ENCODE data around the gene LBHD2.

The LBHD2 gene

DNA sequence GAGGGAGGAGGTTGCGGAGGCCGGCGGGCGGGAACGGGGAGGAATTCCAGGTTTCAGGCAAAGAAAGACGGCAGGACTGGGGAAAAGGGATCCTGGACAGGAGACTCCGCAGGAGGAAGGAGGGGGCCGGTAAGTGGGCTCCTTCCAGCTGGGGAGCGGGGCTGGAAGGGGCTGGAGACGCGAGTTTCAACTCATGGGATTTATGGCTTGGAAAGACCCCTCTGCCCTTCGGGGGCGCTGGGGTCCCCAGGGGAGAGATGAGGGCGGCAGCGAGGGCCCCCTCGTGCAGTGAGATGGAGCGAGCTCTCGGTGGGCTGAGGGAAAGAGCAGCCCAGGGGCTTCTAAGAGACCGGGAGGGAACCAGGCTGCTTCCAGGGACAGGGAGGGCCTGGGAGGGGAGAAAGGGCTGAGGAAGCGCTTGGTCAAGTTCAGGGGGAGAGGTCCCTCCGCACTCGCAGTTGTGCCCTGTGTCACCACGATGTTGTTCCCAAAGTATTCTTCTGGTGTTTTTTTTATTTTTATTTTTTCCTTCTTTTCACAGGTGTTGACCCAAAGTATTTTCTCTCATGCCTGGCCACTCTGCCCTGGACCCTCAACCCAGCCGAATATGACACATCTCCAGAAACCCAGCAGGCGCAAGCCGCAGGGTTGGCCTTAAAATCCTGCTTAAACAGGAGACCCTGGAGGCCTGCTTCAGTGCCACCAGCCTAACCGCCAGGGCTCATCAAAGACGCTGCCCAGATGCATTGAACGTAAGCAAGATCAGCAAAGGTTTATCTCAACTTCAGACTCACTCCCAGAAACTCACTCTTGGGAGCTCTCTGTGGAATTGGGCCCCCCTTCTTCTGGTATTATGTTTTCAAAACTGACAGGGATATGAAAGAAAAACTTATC is 55.4 kb downstream of the LBHD2 start:
- Histone ChIP-seq H3K9me3 (ENCODE audit: control insufficient read depth in 1 of 2, low read length in 2 of 2) (no peaks in the 10 kb centered on the region), H3K4me1 (ENCODE audit: control insufficient read depth in 1 of 2, insufficient read depth in 2 of 2, low read length in 2 of 2) (peaks cover 3 to 20% of the 10 kb centered on the region in 2 donors), H3K4me3 (ENCODE audit: low read depth in 1 of 2, low read length in 2 of 2) (peak overlapping the region in 1 of 2 donors; percentile 38), H3K36me3 (ENCODE audit: control insufficient read depth in 1 of 2, insufficient read depth in 2 of 2, low read length in 2 of 2) (peaks cover 0 to 14% of the 10 kb centered on the region in 2 donors), H3K27ac (ENCODE audit: low read length) (no peak overlapping the region), H3K27me3 (ENCODE audit: low read depth, low read length) (peaks cover 9% of the 10 kb centered on the region)

Measured in muscle layer of duodenum (tissue), 2 donors.